ENCODE data around the gene IRAK2.

DNA sequence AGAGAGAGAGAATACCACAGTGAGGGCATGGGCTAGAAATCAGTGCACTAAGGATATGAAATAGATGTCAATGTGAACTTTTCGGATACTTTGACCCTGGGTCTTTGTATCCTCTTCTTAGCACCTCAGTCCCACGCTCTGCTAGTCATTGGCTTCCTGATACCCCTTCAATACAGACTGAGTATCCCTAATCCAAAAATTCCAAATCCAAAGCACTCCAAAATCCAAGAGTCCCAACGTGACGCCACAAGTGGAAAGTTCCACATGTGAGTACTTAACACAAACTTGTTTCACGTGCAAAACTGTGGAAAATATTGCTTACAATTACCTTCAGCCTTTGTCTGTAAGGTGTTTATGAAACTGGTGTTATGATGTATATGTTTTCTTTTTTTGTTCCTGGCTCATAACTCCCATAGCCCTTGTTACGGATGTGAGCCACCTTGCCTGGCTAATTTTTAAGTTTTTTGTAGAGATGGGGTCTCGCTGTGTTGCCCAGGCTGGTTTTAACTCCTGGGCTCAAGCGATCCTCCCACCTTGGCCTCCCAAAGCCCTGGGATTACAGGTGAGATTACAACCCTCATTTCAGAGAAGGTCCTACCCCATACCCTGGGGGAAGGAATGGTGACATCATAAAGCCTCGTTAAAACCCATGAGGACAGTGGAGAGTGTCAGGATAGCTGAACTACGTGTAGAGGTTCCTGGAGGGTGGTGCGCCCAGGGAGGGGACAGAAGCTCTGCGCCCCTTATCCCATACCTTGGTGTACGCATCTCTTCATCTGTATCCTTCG lies 10.2 kb upstream of the IRAK2 start:
- TF ChIP-seq, protein P1, sequence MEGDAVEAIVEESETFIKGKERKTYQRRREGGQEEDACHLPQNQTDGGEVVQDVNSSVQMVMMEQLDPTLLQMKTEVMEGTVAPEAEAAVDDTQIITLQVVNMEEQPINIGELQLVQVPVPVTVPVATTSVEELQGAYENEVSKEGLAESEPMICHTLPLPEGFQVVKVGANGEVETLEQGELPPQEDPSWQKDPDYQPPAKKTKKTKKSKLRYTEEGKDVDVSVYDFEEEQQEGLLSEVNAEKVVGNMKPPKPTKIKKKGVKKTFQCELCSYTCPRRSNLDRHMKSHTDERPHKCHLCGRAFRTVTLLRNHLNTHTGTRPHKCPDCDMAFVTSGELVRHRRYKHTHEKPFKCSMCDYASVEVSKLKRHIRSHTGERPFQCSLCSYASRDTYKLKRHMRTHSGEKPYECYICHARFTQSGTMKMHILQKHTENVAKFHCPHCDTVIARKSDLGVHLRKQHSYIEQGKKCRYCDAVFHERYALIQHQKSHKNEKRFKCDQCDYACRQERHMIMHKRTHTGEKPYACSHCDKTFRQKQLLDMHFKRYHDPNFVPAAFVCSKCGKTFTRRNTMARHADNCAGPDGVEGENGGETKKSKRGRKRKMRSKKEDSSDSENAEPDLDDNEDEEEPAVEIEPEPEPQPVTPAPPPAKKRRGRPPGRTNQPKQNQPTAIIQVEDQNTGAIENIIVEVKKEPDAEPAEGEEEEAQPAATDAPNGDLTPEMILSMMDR (IDR thresholded peaks at IDR 0.05), result no peak
- TF ChIP-seq, protein P2, sequence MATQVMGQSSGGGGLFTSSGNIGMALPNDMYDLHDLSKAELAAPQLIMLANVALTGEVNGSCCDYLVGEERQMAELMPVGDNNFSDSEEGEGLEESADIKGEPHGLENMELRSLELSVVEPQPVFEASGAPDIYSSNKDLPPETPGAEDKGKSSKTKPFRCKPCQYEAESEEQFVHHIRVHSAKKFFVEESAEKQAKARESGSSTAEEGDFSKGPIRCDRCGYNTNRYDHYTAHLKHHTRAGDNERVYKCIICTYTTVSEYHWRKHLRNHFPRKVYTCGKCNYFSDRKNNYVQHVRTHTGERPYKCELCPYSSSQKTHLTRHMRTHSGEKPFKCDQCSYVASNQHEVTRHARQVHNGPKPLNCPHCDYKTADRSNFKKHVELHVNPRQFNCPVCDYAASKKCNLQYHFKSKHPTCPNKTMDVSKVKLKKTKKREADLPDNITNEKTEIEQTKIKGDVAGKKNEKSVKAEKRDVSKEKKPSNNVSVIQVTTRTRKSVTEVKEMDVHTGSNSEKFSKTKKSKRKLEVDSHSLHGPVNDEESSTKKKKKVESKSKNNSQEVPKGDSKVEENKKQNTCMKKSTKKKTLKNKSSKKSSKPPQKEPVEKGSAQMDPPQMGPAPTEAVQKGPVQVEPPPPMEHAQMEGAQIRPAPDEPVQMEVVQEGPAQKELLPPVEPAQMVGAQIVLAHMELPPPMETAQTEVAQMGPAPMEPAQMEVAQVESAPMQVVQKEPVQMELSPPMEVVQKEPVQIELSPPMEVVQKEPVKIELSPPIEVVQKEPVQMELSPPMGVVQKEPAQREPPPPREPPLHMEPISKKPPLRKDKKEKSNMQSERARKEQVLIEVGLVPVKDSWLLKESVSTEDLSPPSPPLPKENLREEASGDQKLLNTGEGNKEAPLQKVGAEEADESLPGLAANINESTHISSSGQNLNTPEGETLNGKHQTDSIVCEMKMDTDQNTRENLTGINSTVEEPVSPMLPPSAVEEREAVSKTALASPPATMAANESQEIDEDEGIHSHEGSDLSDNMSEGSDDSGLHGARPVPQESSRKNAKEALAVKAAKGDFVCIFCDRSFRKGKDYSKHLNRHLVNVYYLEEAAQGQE (IDR thresholded peaks at IDR 0.05; ENCODE audit: insufficient read depth in 1 of 2, low read depth in 2 of 2, low read length in 1 of 2), result no peak
- no peak for TF ChIP-seq POLR2AphosphoS5 (IDR thresholded peaks at IDR 0.05; ENCODE audit: low read depth, low read length)
- TF ChIP-seq TCF7L2 (IDR thresholded peaks at IDR 0.05; ENCODE audit: low read depth, low read length), result no peak
- no peak for TF ChIP-seq SIN3A (IDR thresholded peaks at IDR 0.05; ENCODE audit: borderline replicate concordance, insufficient read depth, low read depth, low read length)

Data from Panc1 (cell line).